Measurements from ENCODE around the gene XRCC5. TPM values are rescaled to one million over a fixed set of nuclear protein-coding genes. Genes with fewer than 3 reads are reported as not detected.

XRCC5 gene
- total and polyA plus RNA-seq, 10 of the 15 experiments (the other 5 are each of a cell fraction or from before 2014, with no cell fraction given), result 259 to 815 (median 530) TPM

DNA sequence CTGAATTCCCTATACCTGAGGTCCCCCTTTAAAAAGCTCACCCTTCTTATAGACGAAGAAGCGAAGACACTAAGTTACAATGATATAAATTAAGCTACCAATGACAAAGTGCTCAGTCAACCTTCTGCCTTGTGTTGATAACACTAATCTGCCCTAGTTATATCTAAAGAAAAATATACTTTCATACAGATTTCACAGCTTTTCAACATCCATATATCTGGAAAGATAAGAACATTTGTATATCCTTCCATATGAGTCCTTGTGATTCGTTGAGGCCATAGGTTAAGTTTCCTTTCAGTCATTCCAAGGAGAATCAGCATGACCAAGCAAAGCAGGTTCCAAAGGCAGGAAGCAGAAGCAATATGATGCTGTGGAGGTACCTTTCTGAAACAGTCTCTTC lies 46.8 kb downstream of the XRCC5 start:
- H3K4me1 ChIP-seq (ENCODE audit: control insufficient read depth, insufficient read depth, low read length), result no peaks in the 10 kb centered on the region
- in situ Hi-C loops (cut with MboI) (no loop called here), intact Hi-C loops (cut with micrococcal nuclease; ENCODE audit: unreplicated experiment) (no loop called here)
- ChIA-PET RAD21 (ENCODE audit: unreplicated experiment) (no interaction called here), SMC1A (ENCODE audit: uncharacterized antibody, unreplicated experiment) (interaction anchor here (0.8 to 2.9 kb wide), 3 partner anchors 10 to 127 kb away, joined by 3 to 8 read pairs (median 4); no protein-coding TSS in a partner anchor), CTCF (interaction anchor here (1.2 to 3.2 kb wide), 5 partner anchors 13 to 243 kb away, joined by 3 to 8 read pairs (median 3); no protein-coding TSS in a partner anchor), POLR2A (no interaction called here)
- H3K4me3 ChIP-seq, result no peak overlapping the region
- ATAC-seq (no peak), FAIRE-seq (no peak), DNase-seq (ENCODE audit: low read depth, low spot score) (no peak)
- peaks cover 2% of the 10 kb centered on the region for H3K79me2 ChIP-seq (ENCODE audit: control insufficient read depth, insufficient read depth, low read length)
- no peaks in the 10 kb centered on the region for H4K20me1 ChIP-seq (ENCODE audit: control insufficient read depth, insufficient read depth)
- no peaks in the 10 kb centered on the region for H3K9me3 ChIP-seq (replicated peaks; ENCODE audit: control insufficient read depth, insufficient read depth, low read length)
- no TSS peak for BruUV-seq (replicated peaks)
- no peak overlapping the region for H3K9ac ChIP-seq (ENCODE audit: control insufficient read depth, insufficient read depth, low read length)
- 98% methylated on average over 3 of the region's 3 CpGs for WGBS (ENCODE audit: insufficient coverage, insufficient replicate concordance, low lambda C conversion rate, missing lambda C conversion rate)
- no peak overlapping the region for H3K4me2 ChIP-seq (ENCODE audit: control insufficient read depth, insufficient read depth)
- TF ChIP-seq PML (IDR thresholded peaks at IDR 0.05; ENCODE audit: low read length) (no peak), RELB (IDR thresholded peaks at IDR 0.05; ENCODE audit: low read depth) (no peak), POLR2A (IDR thresholded peaks at IDR 0.05; ENCODE audit: low read depth, low read length) (no peak), BRCA1 (IDR thresholded peaks at IDR 0.05; ENCODE audit: low read depth, low read length) (no peak)
- TF ChIP-seq, protein P1, sequence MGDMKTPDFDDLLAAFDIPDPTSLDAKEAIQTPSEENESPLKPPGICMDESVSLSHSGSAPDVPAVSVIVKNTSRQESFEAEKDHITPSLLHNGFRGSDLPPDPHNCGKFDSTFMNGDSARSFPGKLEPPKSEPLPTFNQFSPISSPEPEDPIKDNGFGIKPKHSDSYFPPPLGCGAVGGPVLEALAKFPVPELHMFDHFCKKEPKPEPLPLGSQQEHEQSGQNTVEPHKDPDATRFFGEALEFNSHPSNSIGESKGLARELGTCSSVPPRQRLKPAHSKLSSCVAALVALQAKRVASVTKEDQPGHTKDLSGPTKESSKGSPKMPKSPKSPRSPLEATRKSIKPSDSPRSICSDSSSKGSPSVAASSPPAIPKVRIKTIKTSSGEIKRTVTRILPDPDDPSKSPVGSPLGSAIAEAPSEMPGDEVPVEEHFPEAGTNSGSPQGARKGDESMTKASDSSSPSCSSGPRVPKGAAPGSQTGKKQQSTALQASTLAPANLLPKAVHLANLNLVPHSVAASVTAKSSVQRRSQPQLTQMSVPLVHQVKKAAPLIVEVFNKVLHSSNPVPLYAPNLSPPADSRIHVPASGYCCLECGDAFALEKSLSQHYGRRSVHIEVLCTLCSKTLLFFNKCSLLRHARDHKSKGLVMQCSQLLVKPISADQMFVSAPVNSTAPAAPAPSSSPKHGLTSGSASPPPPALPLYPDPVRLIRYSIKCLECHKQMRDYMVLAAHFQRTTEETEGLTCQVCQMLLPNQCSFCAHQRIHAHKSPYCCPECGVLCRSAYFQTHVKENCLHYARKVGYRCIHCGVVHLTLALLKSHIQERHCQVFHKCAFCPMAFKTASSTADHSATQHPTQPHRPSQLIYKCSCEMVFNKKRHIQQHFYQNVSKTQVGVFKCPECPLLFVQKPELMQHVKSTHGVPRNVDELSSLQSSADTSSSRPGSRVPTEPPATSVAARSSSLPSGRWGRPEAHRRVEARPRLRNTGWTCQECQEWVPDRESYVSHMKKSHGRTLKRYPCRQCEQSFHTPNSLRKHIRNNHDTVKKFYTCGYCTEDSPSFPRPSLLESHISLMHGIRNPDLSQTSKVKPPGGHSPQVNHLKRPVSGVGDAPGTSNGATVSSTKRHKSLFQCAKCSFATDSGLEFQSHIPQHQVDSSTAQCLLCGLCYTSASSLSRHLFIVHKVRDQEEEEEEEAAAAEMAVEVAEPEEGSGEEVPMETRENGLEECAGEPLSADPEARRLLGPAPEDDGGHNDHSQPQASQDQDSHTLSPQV (IDR thresholded peaks at IDR 0.05), result no peak
- no peak overlapping the region for H2AFZ ChIP-seq (ENCODE audit: control insufficient read depth, low read depth, low read length)
- H3K27me3 ChIP-seq (replicated peaks in 1 of 2; ENCODE audit: control insufficient read depth in 2 of 2, insufficient read depth in 2 of 2, low read length in 1 of 2), result no peaks in the 10 kb centered on the region
- no peak overlapping the region for H3K27ac ChIP-seq (ENCODE audit: control insufficient read depth, insufficient read depth)
- H3K36me3 ChIP-seq (ENCODE audit: control insufficient read depth in 2 of 2, insufficient read depth in 2 of 2, low read length in 1 of 2), result peaks cover 12 to 55% of the 10 kb centered on the region in 2 experiments

Measured in GM12878 (cell line).